HG03280 (cell line): Measurements from ENCODE around the gene GPX3.

Experiments
- ATAC-seq: cut with Tn5 transposase; IDR thresholded peaks from one replicate; pipeline ENCODE4 v1.9.1; 2021; ENCODE audit warnings: mild to moderate bottlenecking, moderate library complexity; ENCODE audit not compliant: unreplicated experiment

Gene GPX3

DNA sequence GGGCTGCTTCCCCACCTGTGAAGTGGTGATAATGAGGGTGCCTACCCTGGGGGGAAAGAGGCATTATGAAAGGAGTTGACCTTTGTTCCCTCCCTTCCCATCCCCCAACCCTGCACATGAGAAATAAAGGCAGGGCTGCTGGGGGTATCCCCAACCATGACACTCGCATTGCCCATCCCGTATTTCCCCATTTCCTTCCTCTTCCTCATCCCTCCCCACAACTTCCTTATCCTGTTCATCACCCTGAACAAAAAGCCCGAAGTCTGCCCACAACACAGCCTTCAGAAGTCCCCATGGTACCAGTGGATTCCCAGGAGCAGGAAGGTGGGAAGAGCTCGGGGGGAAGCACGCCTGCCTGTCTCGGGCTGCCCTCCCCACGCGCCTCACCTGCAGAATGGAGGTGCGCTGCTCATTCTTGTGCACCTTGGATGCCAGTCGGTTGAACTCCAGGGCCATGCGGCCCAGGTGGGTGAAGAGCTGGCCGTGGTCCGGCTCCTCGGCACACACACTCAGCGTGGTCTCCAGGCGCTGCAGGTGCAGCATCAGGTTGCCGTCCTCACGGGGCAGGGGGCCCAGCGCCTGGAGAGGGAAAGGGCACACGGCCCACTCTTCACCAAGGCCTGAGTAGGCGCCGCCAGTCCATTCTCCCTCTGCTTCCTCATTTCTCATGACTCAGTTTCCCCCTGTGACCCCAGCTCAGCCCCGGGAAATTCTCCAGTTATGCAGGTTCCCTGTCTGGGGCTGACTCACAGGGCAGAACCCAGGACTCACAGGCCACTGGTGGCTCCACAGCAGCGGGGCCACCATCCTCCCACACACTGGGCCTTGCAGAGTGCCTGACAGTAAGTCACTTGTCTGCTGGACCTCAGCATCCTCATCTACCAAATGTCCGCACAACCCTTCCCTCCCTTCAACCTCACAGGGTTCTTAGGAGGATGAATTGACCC, 36.3 kb downstream of the GPX3 start:
- no peak for ATAC-seq

DNA sequence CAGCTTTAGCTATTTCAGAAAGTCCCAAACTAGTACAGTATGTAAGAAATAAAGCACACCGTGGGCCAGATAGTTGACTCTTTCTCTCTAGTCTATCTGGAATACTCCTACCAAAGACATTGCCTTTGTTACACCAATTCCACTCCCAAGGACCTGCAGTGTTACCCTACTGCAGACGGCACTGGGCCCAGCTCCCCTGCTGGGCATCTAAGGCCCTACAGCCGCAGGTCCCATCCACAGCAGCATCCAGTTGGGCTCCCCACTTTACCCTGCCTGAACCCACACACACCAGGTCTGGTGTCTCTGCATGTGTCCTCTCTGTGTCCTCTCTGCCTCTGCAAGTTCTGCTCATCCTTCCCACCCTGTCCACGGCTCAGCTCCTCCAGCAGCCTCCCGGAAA, 37.9 kb downstream of the GPX3 start:
- no peak for ATAC-seq

DNA sequence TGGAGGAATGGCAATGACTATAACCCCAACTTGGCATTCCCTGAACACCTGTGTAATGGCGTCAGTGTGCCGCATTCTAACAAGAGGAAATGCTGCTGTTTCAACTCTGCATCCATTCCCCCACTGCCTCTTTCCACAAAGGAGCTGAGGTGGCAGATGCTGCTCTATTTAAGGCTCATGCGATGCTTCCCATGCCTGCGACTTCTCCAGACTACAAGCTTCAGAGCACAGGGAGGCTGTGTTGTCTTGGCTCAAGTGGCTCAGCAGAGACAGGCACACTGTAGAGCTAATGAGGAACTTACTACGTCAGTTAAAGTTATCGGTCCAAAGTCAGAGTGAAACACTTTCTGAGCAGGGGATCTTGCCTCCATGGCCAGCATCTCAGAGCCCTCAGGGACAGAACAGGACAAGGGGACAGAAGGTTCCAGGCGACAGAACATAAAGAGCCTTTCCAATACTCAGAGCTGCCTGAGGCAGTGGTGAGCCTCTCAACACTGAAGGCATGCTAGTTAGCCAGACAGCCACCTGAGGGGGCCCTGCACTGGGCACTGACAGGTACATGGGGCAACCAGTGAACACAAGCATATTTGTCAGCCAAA, 38.6 kb downstream of the GPX3 start:
- ATAC-seq, result no peak

DNA sequence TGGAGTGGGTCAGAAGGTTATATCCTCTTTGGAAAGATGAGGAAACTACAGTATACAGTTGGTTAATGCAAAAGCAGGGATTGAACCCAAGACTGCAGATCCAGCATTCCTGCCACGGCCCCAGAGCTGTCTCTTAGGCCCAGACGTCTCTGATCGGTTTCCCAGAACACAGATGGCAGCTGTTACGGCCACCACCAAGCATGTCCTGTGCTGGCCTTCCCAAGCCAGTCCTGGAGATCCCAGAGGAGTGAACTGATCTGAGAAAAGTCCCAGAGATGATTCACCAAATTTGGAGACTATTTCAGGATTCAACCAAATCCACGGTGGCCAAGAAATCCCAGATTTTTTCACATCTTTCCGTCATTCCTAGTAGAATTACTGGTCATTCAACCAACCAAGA, 40.4 kb downstream of the GPX3 start:
- ATAC-seq, result no peak

DNA sequence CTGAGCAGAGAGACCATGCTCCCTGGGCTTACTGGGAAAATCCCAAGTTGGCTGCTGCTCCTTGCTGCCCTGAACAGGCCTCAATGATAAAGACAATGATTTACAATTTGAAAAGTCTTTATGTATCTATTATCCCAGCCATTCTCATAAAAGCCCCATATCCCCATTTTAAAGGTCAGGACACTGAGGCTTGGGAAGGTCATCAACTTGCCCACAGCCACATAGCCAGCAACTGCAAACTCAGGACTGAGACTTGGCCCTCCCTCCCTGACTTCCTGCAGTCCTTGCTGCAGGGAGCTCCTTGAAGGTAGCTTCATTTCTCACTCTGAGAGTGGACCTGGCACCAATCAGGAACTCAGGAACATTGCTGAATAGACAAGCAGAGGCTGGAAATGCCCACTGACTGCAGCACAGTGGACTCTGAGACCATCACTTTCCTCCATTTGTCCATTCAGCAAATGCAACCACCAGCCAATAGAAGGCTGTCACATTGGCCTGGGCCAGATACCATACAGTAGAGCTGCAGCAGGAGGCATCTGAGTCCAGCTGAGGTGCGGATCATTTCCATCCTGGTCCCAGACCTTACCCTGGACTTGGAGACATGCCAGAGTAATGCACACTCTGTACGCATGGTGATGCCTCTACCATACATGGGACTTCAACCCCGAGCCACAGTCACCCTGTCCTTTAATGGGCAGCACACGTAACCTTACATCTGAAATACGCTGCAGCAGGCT, 42.2 kb downstream of the GPX3 start:
- no peak for ATAC-seq

DNA sequence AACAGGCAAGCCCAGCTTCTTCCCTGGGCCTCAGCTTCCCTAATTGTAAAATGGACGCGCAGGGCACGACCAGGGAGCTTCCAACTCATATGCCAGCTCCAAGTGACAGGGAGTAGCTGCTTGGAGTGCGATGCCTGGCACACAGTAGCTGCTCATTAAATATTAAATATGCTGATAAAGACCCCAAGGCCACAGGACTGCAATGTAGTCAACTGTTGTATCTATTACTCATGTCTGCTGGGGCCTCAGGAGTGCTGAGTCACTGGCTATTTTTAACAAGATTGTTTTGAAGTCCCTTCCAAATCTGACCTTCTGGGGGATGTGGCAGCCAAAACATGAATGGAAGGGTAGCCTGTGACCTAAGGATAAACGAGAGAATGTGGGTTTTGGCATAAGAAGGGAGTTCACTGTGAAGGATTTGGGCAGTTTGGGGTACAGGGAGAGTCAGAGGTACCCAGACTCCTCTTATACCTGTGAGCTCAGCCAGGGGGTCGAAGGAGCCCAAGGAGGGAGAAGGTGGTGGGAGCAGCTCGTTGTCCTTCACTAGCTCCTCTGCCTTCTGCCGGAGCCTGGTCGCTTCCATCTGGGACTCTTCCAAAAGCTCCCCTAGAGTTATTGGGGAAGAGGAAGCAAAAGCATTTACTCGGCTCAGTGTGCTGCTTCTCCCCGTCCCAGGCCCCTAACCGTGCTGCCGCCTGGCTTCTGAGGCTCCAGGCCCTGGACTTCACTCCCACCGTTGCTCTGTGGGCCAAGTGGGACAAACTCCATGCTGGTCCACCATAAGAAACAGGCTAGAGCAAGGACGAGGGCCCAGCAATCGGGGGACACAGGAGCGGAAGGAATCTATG, 43.0 kb downstream of the GPX3 start:
- ATAC-seq, result no peak

DNA sequence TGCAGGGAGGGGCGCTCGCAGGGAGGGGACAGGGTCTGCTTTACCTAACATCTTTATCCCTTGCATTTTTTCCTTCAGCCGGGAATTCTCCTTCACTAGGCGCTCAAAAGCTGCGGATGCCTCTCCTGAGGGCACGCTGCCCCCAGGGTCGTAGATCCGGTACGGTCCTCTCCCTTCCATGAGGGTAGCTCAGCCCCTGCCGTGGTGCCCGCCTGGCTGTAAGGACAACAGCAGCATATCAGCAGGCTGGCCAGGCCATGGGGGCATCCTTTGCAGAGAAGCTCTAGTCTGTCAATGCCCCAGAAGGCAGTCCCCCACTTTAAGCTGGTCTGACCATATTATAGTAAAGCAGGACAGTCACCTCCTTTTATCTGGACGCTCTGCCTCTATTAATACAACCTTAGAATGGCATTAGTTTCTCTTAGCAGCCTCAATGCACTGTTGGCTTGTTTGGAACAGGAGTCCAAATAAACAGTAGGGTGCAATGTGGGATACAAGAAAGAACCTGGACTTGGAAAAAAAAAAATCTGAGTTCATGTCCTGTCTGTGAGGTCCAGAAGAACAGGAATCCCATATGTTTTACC, 44.6 kb downstream of the GPX3 start:
- ATAC-seq, result no peak

DNA sequence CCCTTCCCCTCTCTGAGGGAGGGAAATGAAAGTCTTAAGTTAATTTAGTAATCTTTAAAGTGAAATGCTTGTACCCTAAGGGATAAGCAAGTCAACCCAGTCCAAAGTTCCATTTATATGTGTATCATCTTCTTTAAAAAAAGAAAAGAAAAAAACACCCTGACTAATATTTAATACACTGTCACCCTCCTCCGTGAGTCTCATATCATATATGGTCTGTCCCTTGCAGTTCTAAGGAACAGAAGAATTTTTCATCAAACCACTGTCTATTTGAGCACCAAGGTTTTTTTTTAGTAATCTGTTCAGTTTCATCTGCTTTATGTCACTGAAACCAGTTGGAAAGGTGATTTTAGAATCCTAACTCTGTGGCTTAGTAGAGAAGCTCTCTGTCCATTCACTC, 45.2 kb downstream of the GPX3 start:
- ATAC-seq, result no peak

DNA sequence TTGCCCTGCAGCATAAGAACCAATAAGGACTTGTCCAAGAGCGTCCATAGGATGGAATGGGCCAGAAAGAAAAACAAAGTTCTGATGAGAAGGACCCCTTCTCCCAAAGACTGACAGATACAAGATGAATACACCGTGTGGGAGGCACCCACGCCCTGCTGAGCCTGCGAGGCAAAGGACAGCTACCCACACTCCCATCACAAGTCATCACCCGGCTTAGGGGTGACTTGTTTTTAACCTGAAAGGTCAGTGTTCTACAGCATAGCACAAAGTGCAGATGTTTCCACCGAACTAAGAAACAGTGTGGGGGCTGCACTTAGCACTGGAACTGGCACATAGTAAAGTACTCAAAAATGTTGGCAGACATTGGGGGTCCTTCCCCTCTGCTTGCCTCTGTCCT, 46.5 kb downstream of the GPX3 start:
- no peak for ATAC-seq

DNA sequence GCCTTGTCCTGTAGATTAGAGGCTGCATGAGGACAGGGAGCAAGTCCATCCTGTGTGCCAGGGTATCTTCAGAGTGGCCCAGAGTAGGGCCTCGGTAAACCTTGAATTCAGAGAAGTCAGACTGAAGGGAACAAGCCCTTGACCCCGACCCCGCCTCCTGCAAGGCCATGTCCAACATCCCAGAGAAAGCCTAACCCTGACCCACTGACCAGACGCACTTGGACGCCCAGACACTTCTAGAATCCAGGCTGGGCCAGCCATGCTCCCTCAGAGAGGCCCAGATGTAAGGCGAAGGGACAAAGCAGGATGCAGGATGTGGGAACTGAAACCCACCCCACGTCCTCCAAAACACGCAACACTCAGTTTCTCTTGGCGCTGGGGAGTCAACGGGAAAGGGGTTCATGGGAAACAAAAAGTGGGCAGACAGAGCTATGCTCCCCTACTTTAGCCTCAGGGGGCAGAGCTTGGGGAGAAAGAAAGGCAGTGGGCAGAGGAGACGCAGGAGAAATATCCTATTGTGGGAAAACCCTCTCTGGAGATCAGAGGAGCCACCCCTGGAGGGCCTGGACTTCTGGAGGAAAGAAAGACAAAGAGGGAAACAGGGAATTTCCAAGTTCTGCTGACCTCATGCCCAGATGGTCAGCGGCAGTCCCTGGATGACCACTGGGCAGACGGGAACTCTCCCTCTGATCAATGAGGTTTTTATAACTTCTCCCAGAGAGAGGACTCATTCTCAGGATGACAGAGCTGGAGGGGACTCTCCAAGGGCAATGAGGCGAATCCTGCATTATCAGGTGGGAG, 47.4 kb downstream of the GPX3 start:
- ATAC-seq, result no peak

DNA sequence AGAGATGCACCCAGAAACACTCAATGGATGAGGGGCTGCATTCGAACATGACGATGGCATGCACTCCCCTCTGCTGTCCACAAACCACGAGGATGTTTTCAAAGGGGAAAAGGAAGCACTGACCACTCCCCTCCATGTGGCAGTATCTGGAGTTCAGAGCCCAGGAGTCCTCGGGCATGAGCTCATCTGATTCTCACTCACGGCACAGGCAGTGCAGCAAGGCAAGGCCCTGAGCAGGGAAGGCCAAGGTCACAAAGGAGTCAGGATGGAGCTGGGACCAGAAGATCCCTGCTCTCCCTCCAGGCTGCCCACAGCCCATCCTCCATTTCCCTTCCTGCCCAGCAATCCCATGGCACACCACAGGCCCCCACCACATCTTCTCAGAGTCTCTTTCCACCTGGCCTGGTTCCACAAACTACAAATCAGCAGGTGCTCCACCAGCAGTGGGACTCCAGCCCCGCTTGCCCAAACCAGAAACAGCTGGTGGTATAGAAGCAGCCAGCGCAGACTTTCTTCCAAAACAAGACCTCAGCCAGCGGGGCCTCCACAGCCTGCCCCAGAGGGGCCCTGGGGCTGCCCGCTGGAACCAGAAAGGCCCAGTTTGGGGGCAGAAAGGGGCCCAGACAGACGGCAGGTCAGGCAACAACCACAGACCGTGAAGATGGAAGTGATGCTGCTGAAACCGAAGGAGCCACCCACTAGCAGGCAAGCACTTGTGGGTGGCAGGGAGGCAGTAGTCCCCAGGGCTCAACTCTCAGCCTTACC, 48.2 kb downstream of the GPX3 start:
- peak; percentile 58 for ATAC-seq

DNA sequence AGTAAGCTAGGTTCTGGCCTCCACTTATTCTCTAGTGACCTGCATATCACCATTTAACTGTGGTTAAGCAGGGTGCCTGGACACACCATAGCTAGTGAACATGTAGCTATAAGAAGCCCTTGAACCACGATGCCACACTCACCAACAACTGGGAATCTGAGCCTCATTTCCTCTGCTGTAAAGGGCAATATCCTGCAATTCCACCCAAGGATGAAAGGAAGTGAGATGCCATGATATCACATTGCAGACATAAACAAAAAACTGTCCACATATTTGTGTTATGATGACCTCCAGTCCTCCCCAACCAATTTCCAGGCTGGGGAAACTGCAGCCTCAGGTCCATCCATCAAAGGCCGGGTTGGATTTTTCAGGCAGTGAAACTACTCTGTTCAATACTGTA, 50.1 kb downstream of the GPX3 start:
- no peak for ATAC-seq

DNA sequence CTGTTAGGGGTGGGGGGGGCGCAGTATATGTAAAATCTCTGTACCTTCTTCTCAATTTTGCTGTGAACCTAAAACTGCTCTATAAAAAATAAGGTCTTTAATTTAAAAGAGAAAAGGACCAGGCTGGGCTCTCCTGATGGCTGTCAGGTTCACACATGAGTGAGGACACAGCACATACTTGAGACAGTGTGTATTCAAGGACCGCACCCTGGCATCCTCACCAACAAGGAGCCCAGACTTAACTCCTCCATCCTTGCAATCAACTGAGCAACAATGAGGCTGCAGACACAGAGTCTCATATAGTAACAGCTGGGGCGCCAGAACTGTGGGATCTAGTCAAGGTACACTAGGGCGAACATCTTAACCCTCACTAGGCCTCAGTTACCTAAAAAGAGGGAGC, 50.6 kb downstream of the GPX3 start:
- ATAC-seq, result no peak

DNA sequence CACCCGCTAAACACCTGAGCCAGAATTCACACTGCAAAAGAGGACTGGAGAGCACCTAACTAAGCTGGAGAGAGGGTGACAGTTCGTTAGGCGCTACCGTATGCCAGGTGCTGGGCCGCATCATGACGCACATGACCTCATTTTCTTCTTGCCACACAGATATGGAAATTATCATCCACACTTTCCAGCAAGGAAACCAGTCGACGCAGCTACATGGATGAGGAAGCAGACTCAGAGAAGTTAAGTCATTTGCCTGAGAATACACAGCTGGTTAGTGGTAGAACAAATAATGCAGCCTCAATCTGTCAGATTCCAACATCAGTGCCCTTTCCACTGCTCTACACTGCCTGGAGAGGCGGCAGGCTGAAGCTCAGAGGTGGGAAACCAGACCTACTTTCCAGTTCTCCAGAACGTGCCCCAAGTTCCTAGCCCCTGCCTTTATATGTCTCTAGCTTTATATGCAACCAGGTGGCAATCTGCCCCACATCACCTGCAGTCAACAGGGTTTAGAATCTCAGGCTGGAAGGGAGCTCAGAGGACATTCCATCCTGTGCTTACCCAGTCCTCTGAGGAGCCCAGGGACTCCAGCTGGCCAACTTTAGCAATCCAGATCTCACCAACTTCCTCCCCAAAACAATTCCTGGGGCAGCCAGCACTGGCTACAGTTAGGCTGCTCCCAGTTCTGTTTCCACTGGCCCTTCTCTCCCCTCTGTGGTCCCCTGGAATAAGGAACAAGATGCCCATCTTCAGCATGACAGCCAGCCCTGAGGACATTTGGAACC, 51.6 kb downstream of the GPX3 start:
- ATAC-seq, result no peak

DNA sequence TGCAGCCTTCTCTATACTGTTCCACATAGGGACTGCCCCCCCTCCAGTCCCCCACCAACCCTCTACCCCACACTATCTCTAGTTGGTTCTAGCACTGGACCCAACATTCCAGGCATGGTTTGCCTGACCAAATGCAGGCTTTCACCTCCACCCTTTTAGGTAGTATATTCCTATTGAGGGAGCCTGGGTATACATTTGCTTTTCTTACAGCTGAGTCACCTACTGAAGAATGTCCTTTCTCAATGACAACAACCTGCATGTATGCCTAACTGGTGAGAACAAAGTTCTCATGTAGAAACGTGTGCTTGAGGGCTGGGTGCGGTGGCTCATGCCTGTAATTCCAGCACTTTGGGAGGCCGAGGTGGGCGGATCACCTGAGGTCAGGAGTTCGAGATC, 52.2 kb downstream of the GPX3 start:
- no peak for ATAC-seq

DNA sequence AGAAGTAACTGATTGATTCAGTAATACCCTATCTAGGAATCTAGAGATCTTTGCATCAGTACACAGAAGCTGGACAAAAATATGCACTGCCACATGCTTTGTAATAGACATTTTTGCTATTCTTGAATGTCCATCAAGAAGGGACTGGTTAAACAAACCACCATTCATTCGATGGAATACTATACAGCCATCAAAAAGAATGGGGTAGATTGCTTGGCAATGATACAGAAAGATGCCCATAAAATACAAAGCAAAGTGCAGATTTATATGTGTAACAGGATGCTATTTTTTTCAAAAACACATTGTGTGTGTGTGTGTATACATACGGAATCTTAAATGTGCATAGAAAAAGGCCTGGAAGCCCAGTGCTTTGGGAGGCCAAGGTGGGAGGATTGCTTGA, 52.9 kb downstream of the GPX3 start:
- ATAC-seq, result no peak

DNA sequence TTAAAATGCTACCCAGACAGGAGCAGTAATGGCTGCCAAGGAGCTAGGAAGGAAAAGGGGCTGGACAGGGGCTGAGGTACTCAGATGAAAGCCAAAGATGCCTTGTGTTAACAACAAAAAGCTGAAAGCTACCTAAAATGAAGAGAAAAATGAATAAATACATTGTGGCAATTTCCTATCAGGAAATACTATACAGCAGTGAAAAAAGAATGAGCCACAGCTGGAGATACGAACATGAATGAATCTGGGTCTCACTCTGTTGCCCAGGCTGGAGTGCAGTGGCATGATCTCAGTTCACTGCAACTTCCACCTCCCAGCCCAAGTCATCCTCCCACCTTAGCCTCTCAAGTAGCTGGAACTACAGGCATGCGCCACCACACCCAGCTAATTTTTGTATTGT, 54.2 kb downstream of the GPX3 start:
- ATAC-seq, result no peak

DNA sequence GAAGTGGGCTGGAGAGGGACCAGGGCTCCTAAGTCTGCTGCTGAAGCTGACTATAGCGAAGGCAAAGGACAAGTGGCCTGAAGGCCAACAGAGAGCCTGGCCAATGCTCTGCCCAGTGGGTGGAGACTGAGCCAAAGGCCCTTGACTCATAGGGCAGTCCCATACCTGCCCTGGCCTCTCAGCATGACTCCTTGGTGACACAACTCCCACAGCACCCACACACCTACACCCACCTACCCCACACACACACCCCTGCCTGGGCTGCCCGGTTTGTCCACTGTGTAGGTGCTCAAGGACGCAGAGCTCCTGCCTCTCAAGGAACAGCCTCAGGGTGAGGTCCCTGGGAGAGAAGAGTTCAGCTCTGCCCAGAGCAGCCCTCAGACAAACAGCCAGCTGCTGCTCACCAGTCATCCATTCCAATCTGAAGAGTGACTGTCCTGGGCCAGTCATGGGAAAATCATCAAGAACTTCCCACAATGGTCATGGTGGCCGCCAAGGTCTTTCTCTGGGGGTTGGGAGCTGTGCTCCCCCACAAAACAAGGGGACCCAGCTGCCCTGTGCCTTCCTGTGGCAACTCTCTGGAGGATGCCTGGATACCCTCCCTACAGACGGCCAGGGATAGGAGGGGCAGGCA, 55.4 kb downstream of the GPX3 start:
- no peak for ATAC-seq
